NCI-H82 treated with DMSO at 0.1 percent for 48 hours (cell line): ENCODE results near the gene OCA2.
"Not testable (repeated sequence)": the region's sequence is repeated elsewhere in the genome, so short reads cannot be mapped to it uniquely, and the experiment has no call there.

ENCODE experiments used
- DNase-seq: peaks from one replicate; lab custom pipeline; 2025; ENCODE audit not compliant: unreplicated experiment; lab: John Stamatoyannopoulos, UW

Gene OCA2

GRCh38 chr15:27787931-27788330 is 311.2 kb downstream of the OCA2 start:
- no peak for DNase-seq

- DNase-seq = no peak
Observed at GRCh38 chr15:27784107-27784506, 315.0 kb downstream of the OCA2 start.

GRCh38 chr15:27783678-27784077 is 315.4 kb downstream of the OCA2 start:
- DNase-seq = no peak

- no peak for DNase-seq
Observed at GRCh38 chr15:27782125-27782524, 317.0 kb downstream of the OCA2 start.

- DNase-seq = no peak
Observed at GRCh38 chr15:27776501-27776900, 322.6 kb downstream of the OCA2 start.

- DNase-seq = no peak
Observed at GRCh38 chr15:27774638-27775037, 324.5 kb downstream of the OCA2 start.

DNA sequence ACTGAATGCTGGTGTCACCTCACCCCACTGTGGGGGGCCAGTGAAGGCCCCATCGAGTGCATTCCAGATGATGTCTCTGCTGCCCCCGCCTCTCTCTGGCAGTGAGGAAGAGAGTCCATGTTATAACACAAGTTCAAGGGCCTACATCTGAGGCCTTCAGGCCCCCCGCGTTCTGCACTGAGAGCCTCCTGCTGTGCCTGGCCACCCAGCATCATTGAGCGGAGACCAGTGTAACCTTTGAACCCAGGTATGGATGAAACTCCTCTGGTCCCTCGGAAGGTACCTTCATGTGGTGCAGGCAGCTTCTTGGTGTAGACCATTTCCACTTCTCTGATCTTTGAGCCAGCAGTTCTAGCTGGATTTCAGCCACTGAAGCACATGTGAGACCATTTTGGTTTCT is 324.9 kb downstream of the OCA2 start:
- no peak for DNase-seq

DNA sequence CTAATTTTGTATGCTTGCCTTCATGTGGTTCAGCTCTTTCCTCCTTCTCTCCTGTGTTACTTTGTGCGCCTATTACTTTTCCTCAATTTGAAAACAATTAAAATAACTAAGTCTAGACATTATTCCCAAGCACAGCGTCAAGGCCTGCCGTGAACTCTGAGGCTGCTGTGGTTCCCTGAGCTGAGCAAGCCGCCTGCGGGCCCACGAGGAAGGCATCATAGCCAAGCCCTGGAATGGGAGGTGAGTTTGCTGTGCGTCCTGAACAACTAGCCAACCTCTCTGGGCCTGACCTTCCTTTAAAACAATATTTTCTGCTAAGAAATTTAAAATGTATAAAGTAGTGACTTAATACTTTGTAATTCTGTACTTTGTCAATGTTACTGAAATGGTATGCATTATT is 327.2 kb downstream of the OCA2 start:
- no peak for DNase-seq

- DNase-seq = no peak
Observed at GRCh38 chr15:27770769-27771554, 328.2 kb downstream of the OCA2 start.

DNA sequence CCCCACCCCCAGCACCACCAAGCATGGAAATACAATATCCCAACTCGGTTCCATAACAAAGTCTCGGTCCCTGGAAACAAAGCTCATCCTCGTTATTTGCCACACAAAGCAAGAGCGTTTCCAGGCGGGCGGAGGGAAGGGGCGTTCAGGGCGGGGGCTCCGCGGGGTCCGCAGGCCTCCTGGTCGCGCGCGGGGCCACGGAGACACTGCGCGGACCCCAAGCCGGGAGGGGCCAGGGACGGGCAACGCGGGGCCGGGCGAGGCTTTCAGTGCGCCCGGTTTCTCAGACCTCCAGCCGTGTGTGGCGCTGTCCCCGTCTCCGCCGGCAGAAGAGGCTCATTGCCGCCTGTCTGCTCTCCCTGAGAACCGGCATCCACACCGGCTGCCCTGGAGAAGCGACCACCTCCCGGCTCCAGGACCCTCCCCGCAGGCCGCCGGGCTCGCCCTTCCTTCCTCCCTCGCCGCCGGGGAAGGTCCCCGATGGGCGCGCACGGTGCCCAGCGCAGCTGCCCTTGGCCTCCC is 329.0 kb downstream of the OCA2 start:
- DNase-seq = no peak

- no peak for DNase-seq
Observed at GRCh38 chr15:27769652-27770051, 329.5 kb downstream of the OCA2 start.

GRCh38 chr15:27768732-27769475 is 330.2 kb downstream of the OCA2 start:
- no peak for DNase-seq

DNA sequence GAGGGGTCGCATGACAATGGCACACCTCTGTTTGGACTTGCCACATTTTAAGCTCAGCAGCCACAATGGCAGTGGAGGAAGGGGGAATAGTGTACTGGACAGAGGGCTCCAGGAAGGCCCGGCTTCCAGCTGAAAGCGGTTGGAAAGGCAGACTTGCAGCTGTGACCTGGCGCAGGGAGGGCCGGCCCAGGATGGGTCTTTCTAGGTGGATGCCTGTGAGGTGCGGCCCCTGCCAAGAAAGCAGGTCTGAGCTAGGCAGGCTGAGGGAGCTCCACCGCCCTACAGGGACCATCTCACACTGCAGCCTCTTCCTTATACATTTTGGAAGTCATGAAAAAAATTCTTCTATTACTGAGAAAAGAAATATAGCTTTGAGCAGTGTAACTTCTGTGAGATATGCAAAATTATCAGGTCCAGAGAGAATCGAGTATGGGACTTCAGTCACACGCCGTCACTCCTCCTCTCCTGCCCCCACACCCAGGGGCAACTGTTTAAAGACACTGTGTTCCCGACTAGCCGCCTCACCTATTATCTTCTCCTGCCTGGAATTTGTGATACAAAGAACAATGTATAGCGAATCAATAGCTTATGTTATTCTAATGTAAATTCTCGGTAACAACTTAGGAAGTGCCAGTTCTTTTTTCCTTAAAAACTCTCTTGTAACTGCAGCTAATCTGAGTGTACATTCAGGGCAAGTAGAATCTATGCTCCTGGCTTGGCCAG is 331.0 kb downstream of the OCA2 start:
- DNase-seq = no peak

DNA sequence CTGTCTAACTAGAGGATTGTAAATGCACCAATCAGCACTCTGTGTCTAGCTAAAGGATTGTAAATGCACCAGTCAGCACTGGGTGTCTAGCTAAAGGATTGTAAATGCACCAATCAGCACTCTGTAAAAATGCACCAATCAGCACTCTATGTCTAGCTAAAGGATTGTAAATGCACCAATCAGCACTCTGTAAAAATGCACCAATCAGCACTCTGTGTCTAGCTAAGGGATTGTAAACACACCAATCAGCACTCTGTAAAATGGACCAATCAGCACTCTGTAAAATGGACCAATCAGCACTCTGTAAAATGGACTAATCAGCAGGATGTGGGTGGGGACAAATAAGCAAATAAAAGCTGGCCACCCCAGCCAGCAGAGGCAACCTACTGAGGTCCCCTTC is 331.7 kb downstream of the OCA2 start:
- not testable (repeated sequence) for DNase-seq

DNA sequence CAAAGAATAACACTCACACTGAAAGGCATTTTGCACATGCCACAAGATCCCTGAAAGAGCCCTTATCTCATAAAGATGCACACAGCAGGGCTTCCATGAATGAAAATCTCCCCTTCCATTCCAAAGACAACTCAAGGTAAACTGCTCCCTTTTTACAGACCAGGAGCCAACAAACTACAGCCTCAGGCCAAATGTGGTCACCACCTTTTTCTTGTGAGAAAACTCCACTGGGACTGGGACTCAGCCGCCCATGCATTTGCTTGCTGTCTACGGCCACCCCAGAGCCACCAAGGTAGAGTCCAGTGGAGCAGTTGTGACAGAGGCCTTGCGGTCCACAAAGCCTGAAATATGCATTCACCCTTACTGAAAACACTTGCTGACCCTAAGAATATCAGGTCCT is 334.8 kb downstream of the OCA2 start:
- no peak for DNase-seq

DNA sequence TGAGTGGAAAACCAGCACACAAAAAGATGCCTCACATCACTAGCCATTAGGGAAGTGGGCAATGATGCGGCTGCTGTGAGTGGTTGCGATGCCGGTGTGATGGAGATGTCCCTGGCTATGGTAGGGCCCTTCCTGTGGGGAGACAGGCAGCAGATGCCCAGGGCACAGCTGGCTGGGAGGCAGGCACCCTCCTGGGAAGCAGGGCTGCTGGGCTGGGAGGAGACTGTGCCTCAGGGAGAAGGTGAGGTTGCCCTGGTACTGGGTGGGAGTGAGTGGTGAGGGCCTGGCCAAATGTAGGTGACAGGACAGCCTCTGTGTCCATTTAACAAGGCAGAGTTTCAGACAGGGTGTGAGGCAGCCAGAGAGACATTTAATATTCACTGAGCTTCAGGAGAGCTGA is 335.6 kb downstream of the OCA2 start:
- no peak for DNase-seq

- DNase-seq = no peak
Observed at GRCh38 chr15:27762471-27762870, 336.6 kb downstream of the OCA2 start.

GRCh38 chr15:27757052-27757451 is 342.1 kb downstream of the OCA2 start:
- no peak for DNase-seq

GRCh38 chr15:27752691-27753090 is 346.4 kb downstream of the OCA2 start:
- no peak for DNase-seq

- DNase-seq = no peak
Observed at GRCh38 chr15:27747997-27748396, 351.1 kb downstream of the OCA2 start.

DNA sequence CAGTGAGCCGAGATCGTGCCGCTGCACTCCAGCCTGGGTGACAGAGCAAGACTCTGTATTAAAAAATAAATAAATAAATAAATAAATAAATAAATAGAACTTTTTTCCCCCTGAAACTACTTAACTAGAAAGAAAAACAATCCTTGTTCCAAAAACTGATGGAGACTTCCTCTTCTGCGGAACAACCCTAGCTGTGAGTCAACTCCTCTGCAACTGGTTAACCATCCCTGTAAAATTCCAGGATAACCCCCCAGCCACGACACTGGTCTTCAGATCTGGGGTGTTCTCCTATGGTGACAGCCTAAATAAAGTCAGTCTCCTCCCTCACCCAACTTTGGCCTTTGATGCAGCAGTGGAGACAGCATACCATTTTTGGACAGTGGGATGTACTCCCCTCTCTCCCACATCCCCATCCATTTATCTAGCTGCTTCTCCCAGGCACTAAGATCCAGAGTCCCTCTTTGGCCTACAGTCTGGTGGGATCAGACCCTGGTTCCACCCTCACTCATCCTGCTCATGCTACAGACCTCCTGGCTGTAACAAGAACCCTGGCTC is 352.6 kb downstream of the OCA2 start:
- no peak for DNase-seq
